ENCODE data around the gene MSI2. TPM values are rescaled to one million over a fixed set of nuclear protein-coding genes. Genes with fewer than 3 reads are reported as not detected.

The MSI2 gene
- total RNA-seq, 1 experiment from 2014 or later: 174 TPM

DNA sequence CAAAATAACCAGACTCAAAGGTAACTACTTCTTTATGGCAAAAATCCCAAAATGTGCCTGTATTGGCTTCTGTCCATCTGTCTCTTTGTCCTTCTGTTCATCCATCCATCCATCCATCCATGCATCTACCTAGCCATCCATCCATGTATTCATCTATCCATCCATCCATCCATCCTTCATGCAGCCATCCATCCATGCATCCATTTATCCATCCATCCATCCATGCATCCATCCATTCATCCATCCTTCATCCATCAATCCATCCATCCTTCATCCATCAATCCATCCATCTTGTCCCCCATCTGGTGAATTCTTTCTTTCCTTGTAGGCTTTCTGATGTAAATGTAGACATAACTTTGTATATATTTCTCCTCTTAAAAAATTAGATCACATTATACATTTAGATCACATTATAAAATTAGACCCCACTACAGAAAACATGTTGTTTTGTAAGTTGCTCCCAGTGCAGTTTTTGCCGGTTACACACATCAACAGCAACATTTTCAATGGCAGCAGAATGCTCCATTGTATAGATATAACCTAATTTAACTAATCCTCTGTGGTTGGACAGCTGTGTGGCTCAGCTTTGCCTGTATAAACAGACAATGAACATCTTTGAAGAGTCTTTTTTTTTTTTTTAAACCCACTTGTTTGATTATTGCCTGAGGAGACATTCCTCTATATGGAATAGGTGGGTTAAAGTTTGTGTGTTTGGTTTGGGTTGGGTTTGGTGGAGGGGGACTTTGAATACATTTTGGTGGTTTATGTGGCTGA, 72.0 kb downstream of the MSI2 start:
- Histone ChIP-seq H3K9me3 (no peaks in the 10 kb centered on the region), H3K4me3 (ENCODE audit: low read depth, low read length) (no peak overlapping the region), H3K4me1 (peaks cover 18% of the 10 kb centered on the region; the same call in 1 of the 2 replicates), H3K27me3 (replicated peaks; ENCODE audit: control insufficient read depth, insufficient read depth, low read length) (no peaks in the 10 kb centered on the region), H3K36me3 (ENCODE audit: control insufficient read depth, insufficient read depth, low read length) (no peaks in the 10 kb centered on the region; the same call in 1 of the 2 replicates)
- TF ChIP-seq, protein P1, sequence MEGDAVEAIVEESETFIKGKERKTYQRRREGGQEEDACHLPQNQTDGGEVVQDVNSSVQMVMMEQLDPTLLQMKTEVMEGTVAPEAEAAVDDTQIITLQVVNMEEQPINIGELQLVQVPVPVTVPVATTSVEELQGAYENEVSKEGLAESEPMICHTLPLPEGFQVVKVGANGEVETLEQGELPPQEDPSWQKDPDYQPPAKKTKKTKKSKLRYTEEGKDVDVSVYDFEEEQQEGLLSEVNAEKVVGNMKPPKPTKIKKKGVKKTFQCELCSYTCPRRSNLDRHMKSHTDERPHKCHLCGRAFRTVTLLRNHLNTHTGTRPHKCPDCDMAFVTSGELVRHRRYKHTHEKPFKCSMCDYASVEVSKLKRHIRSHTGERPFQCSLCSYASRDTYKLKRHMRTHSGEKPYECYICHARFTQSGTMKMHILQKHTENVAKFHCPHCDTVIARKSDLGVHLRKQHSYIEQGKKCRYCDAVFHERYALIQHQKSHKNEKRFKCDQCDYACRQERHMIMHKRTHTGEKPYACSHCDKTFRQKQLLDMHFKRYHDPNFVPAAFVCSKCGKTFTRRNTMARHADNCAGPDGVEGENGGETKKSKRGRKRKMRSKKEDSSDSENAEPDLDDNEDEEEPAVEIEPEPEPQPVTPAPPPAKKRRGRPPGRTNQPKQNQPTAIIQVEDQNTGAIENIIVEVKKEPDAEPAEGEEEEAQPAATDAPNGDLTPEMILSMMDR (IDR thresholded peaks at IDR 0.05; ENCODE audit: insufficient read depth in 1 of 2, low read depth in 1 of 2, low read length in 1 of 2, severe bottlenecking in 1 of 2, unreplicated experiment in 1 of 2): no peak
- BruUV-seq (replicated peaks): no TSS peak
- Mint-ChIP-seq H3K4me1 (ENCODE audit: low read depth, unreplicated experiment) (peaks cover 22% of the 10 kb centered on the region), H3K27me3 (ENCODE audit: insufficient read depth, unreplicated experiment) (no peaks in the 10 kb centered on the region), H3K9me3 (ENCODE audit: unreplicated experiment) (no peaks in the 10 kb centered on the region), H3K27ac (ENCODE audit: unreplicated experiment) (no peak overlapping the region), H3K36me3 (ENCODE audit: insufficient read depth, unreplicated experiment) (peaks cover 62% of the 10 kb centered on the region), H3K4me3 (ENCODE audit: unreplicated experiment) (no peak overlapping the region)
- POLR2A ChIA-PET: no interaction called here
- intact Hi-C loops (cut with micrococcal nuclease; ENCODE audit: unreplicated experiment): no loop called here
- CTCF ChIA-PET: interaction anchor here (1.3 kb wide), 1 partner anchor 85 kb away, joined by 4 read pairs; no protein-coding TSS in a partner anchor
- DNase-seq: no peak

DNA sequence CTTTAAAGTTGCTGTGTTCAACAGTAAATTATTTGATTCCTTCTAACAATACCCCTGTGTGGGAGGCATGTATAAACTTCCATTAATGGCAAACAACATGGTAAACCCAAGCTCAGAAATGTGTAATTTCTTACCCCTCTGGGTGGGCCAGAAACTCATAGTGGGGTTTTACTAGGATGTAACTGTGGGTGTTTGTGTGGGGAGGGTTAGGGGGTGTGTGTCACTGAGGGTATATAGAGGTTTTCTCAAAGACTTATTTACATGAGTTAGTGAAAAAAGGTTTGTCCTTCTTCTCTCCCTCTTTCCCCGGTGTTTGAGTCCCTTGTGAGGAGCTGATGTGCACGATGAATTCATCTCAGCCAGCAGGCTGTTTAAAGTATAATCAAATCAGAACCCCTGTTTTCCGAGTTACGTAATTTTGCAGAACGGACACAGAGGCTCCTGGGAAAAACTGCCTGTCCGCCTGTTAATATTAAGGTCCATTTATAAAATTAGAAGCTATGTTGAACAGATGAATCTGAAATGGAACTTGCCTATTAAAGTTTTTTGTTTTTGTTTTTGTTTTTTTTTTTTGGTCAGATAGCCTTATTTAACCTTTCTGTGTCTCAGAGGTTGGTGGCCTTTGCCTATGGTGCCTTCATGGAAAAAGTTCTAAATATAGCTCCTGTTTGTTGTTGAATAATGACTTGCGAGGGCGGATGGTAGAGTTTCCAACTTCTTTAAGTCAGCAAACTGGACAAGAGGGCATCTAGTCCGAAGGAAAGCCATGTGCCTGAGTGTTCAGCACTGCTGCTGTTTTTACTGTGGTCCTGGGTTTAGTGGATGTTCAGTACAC, 73.3 kb downstream of the MSI2 start:
- no TSS peak for BruUV-seq (replicated peaks)
- no peaks in the 10 kb centered on the region for H3K27me3 ChIP-seq (replicated peaks; ENCODE audit: control insufficient read depth, insufficient read depth, low read length)
- H3K4me3 ChIP-seq (ENCODE audit: low read depth, low read length): no peak overlapping the region
- ChIA-PET POLR2A (interaction anchor here (0.6 kb wide), 1 partner anchor 123 kb away, joined by 3 read pairs; no protein-coding TSS in a partner anchor), CTCF (no interaction called here)
- DNase-seq: no peak
- intact Hi-C loops (cut with micrococcal nuclease; ENCODE audit: unreplicated experiment): loop anchor here (5.0 kb wide), 1 partner anchor 87 kb away; no protein-coding TSS in a partner anchor
- TF ChIP-seq, protein P1 (IDR thresholded peaks at IDR 0.05; ENCODE audit: insufficient read depth in 1 of 2, low read depth in 1 of 2, low read length in 1 of 2, severe bottlenecking in 1 of 2, unreplicated experiment in 1 of 2): no peak
- H3K36me3 ChIP-seq (ENCODE audit: control insufficient read depth, insufficient read depth, low read length): no peaks in the 10 kb centered on the region; the same call in 1 of the 2 replicates
- Mint-ChIP-seq H3K4me1 (ENCODE audit: low read depth, unreplicated experiment) (peaks cover 18% of the 10 kb centered on the region), H3K27ac (ENCODE audit: unreplicated experiment) (peak overlapping the region; percentile 48), H3K36me3 (ENCODE audit: insufficient read depth, unreplicated experiment) (peaks cover 61% of the 10 kb centered on the region), H3K4me3 (ENCODE audit: unreplicated experiment) (no peak overlapping the region), H3K9me3 (ENCODE audit: unreplicated experiment) (no peaks in the 10 kb centered on the region), H3K27me3 (ENCODE audit: insufficient read depth, unreplicated experiment) (no peaks in the 10 kb centered on the region)
- H3K4me1 ChIP-seq: peaks cover 18% of the 10 kb centered on the region; the same call in 1 of the 2 replicates
- no peaks in the 10 kb centered on the region for H3K9me3 ChIP-seq

DNA sequence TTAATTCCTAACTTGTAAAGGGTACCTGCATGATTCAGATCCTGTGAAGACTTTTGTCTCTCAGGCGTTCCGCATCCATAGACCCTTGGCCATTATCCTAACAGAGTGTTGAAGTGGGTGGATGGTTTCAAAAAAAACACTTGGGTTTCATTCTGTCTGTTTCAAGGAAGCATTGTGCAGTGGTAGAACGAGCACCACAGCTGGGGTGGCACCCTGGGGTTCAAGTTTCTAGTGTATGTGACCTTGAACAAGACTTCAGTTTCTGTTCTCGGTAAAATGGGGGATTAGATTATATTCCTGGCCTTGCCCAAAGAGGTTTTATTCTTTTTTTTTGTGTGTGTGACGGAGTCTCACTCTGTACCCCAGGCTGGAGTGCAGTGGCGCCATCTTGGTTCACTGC, 74.3 kb downstream of the MSI2 start:
- Histone ChIP-seq H3K4me1 (peaks cover 14% of the 10 kb centered on the region; the same call in 1 of the 2 replicates), H3K9me3 (no peaks in the 10 kb centered on the region), H3K4me3 (ENCODE audit: low read depth, low read length) (no peak overlapping the region), H3K36me3 (ENCODE audit: control insufficient read depth, insufficient read depth, low read length) (no peaks in the 10 kb centered on the region; the same call in 1 of the 2 replicates), H3K27me3 (replicated peaks; ENCODE audit: control insufficient read depth, insufficient read depth, low read length) (no peaks in the 10 kb centered on the region)
- H3K4me1 Mint-ChIP-seq (ENCODE audit: low read depth, unreplicated experiment): peaks cover 12% of the 10 kb centered on the region
- no peaks in the 10 kb centered on the region for H3K27me3 Mint-ChIP-seq (ENCODE audit: insufficient read depth, unreplicated experiment)
- ChIA-PET POLR2A (no interaction called here), CTCF (no interaction called here)
- H3K9me3 Mint-ChIP-seq (ENCODE audit: unreplicated experiment): peaks cover 6% of the 10 kb centered on the region
- no TSS peak for BruUV-seq (replicated peaks)
- intact Hi-C loops (cut with micrococcal nuclease; ENCODE audit: unreplicated experiment): loop anchor here (5.0 kb wide), 1 partner anchor 88 kb away; no protein-coding TSS in a partner anchor
- peak overlapping the region; percentile 48 for H3K27ac Mint-ChIP-seq (ENCODE audit: unreplicated experiment)
- TF ChIP-seq, protein P1 (IDR thresholded peaks at IDR 0.05; ENCODE audit: insufficient read depth in 1 of 2, low read depth in 1 of 2, low read length in 1 of 2, severe bottlenecking in 1 of 2, unreplicated experiment in 1 of 2): no peak
- H3K4me3 Mint-ChIP-seq (ENCODE audit: unreplicated experiment): no peak overlapping the region
- DNase-seq: no peak
- H3K36me3 Mint-ChIP-seq (ENCODE audit: insufficient read depth, unreplicated experiment): peaks cover 61% of the 10 kb centered on the region
